IMR-90 (cell line): Measurements from ENCODE around the gene EMC9. TPM values are rescaled to one million over a fixed set of nuclear protein-coding genes. Genes with fewer than 3 reads are reported as not detected.

Experiments
- ATAC-seq: fragments of 200-7000 bp; cut with Tn5 transposase; 2 replicates; pipeline ENCODE4 v1.9.1; 2020; ENCODE audit warnings: low read depth, mild to moderate bottlenecking, moderate library complexity
- BruUV-seq: library from RNA; stranded (reverse); fragments of 400-500 nt; replicated peaks from 2 replicates; lab custom pipeline; 2021; lab: Mats Ljungman, UMichigan
- CTCF ChIA-PET: fragments of 300-600 bp; formaldehyde crosslinking; extraction: SDS; loops from one replicate; lab custom pipeline; 2021; ENCODE audit warnings: antibody characterized with exemption; lab: Yijun Ruan, JAX
- POLR2A ChIA-PET: fragments of 300-600 bp; sonication (Branson Sonifier 250); formaldehyde crosslinking; loops from one replicate; lab custom pipeline; 2022; ENCODE audit warnings: antibody characterized with exemption; ENCODE audit not compliant: unreplicated experiment; lab: Charles Lee
- DNase-seq: peaks from one replicate; pipeline ENCODE4 v3.0.0; 2013
- H2AFZ ChIP-seq: replicated peaks from 2 replicates; pipeline ENCODE3; 2013; ENCODE audit warnings: low read length, mild to moderate bottlenecking; ENCODE audit not compliant: poor library complexity
- H2AK5ac ChIP-seq: 2 replicates; pipeline ENCODE4 v1.6.1; 2013; ENCODE audit warnings: low read depth, low read length, inconsistent platforms
- H2AK9ac ChIP-seq: replicated peaks from 2 replicates; pipeline ENCODE3; 2013; ENCODE audit warnings: mild to moderate bottlenecking, low read depth, low read length, moderate library complexity; ENCODE audit not compliant: poor library complexity
- H2BK120ac ChIP-seq: 2 replicates; pipeline ENCODE4 v1.6.1; 2013; ENCODE audit warnings: low read depth, low read length, inconsistent platforms
- H2BK15ac ChIP-seq: 3 replicates; pipeline ENCODE4 v1.6.1; 2013; ENCODE audit warnings: low read depth, low read length, inconsistent platforms
- H2BK20ac ChIP-seq: 2 replicates; pipeline ENCODE4 v1.6.1; 2013; ENCODE audit warnings: low read depth, mild to moderate bottlenecking, inconsistent platforms, low read length, moderate library complexity
- H2BK5ac ChIP-seq: 2 replicates; pipeline ENCODE4 v1.6.1; 2013; ENCODE audit warnings: mild to moderate bottlenecking, low read depth, low read length, inconsistent platforms; ENCODE audit not compliant: poor library complexity, severe bottlenecking
- H3K14ac ChIP-seq: replicated peaks from 2 replicates; pipeline ENCODE4 v1.6.1; 2013; ENCODE audit warnings: low read depth, low read length, inconsistent platforms
- H3K18ac ChIP-seq: 2 replicates; pipeline ENCODE4 v1.6.1; 2013; ENCODE audit warnings: low read depth, low read length, control low read depth
- H3K23ac ChIP-seq: 2 replicates; pipeline ENCODE4 v1.6.1; 2013; ENCODE audit warnings: low read depth, low read length, inconsistent platforms
- H3K27ac ChIP-seq: 2 replicates; pipeline ENCODE4 v1.5.1; 2013; ENCODE audit warnings: mild to moderate bottlenecking, control low read depth, low read length; ENCODE audit not compliant: insufficient read depth
- H3K27me3 ChIP-seq: 2 replicates; pipeline ENCODE4 v1.6.1; 2013; ENCODE audit warnings: low read length; ENCODE audit not compliant: control insufficient read depth, insufficient read depth
- H3K36me3 ChIP-seq: 2 replicates; pipeline ENCODE4 v1.6.1; 2013; ENCODE audit warnings: low read length, mixed read lengths; ENCODE audit not compliant: control insufficient read depth, insufficient read depth
- H3K4ac ChIP-seq: 2 replicates; pipeline ENCODE4 v1.6.1; 2013; ENCODE audit warnings: low read depth, low read length, inconsistent platforms
- H3K4me1 ChIP-seq: 2 replicates; pipeline ENCODE4 v1.6.1; 2013; ENCODE audit warnings: low read length, mixed read lengths; ENCODE audit not compliant: control insufficient read depth, insufficient read depth
- H3K4me2 ChIP-seq: 2 replicates; pipeline ENCODE4 v1.6.1; 2013; ENCODE audit warnings: low read depth, mild to moderate bottlenecking, control low read depth, low read length, moderate library complexity
- H3K4me3 ChIP-seq: 2 replicates; pipeline ENCODE4 v1.5.1; 2013; ENCODE audit warnings: low read depth, mild to moderate bottlenecking, control low read depth, low read length, moderate library complexity; ENCODE audit not compliant: insufficient read depth
- H3K56ac ChIP-seq: 2 replicates; pipeline ENCODE4 v1.6.1; 2013; ENCODE audit warnings: low read length, inconsistent platforms; ENCODE audit not compliant: insufficient read depth; ENCODE audit errors: extremely low read depth
- H3K79me1 ChIP-seq, 2 experiments: 2 replicates each; pipeline ENCODE4 v1.6.1; 2013; ENCODE audit warnings: low read length in 2 of 2, inconsistent platforms in 1 of 2, low read depth in 1 of 2
- H3K9ac ChIP-seq: 2 replicates; pipeline ENCODE4 v1.6.1; 2013; ENCODE audit warnings: low read depth, low read length, control low read depth
- H3K9me1 ChIP-seq: 2 replicates; pipeline ENCODE4 v1.6.1; 2013; ENCODE audit warnings: low read length, inconsistent platforms; ENCODE audit not compliant: insufficient read depth
- H3K9me3 ChIP-seq: 2 replicates; pipeline ENCODE4 v1.6.1; 2013; ENCODE audit warnings: low read length; ENCODE audit not compliant: control insufficient read depth, insufficient read depth
- H4K20me1 ChIP-seq: 2 replicates; pipeline ENCODE4 v1.6.1; 2013; ENCODE audit warnings: low read length, inconsistent platforms; ENCODE audit not compliant: insufficient read depth
- H4K5ac ChIP-seq: 2 replicates; pipeline ENCODE4 v1.6.1; 2013; ENCODE audit warnings: mild to moderate bottlenecking, low read depth, low read length, control low read depth
- H4K8ac ChIP-seq, 2 experiments: 2 replicates each; pipeline ENCODE4 v1.6.1; 2013; ENCODE audit warnings: low read depth in 2 of 2, low read length in 2 of 2, control low read depth in 1 of 2, inconsistent platforms in 1 of 2
- H4K91ac ChIP-seq: 2 replicates; pipeline ENCODE4 v1.6.1; 2013; ENCODE audit warnings: low read depth, low read length, inconsistent platforms; ENCODE audit not compliant: insufficient read depth
- BHLHE40 ChIP-seq: fragments of 150-350 bp; IDR thresholded peaks from 2 replicates; pipeline ENCODE4 v1.6.1; 2016; ENCODE audit warnings: mild to moderate bottlenecking, low read depth, low read length
- CHD1 ChIP-seq: IDR thresholded peaks from 2 replicates; pipeline ENCODE4 v1.6.1; 2012; ENCODE audit warnings: low read depth, low read length, improper control_type of control experiment
- MAZ ChIP-seq: IDR thresholded peaks from 2 replicates; pipeline ENCODE4 v1.6.1; 2012; ENCODE audit warnings: low read depth, mild to moderate bottlenecking, low read length, improper control_type of control experiment, moderate library complexity, borderline replicate concordance
- MXI1 ChIP-seq: IDR thresholded peaks from 2 replicates; pipeline ENCODE4 v1.6.1; 2012; ENCODE audit warnings: low read depth, mild to moderate bottlenecking, low read length, moderate library complexity, borderline replicate concordance
- NFE2L2 ChIP-seq: fragments of 150-350 bp; IDR thresholded peaks from 2 replicates; pipeline ENCODE4 v1.6.1; 2016; ENCODE audit warnings: low read depth, mild to moderate bottlenecking, low read length
- RAD21 ChIP-seq: IDR thresholded peaks from 2 replicates; pipeline ENCODE4 v1.6.1; 2012; ENCODE audit warnings: low read length, improper control_type of control experiment
- RCOR1 ChIP-seq: IDR thresholded peaks from 2 replicates; pipeline ENCODE4 v1.6.1; 2012; ENCODE audit warnings: mild to moderate bottlenecking, low read length, improper control_type of control experiment; ENCODE audit not compliant: insufficient replicate concordance
- SMC3 ChIP-seq: fragments of 150-350 bp; IDR thresholded peaks from 2 replicates; pipeline ENCODE4 v1.6.1; 2016; ENCODE audit warnings: low read depth, mild to moderate bottlenecking, antibody characterized with exemption, low read length, moderate library complexity
- WGBS, 2 experiments: methylation state at CpG; one replicate each; pipeline versions ENCODE4 v1.1.5 to v1.1.7; 2013; ENCODE audit warnings: missing lambda C conversion rate in 2 of 2; ENCODE audit not compliant: insufficient read length in 1 of 2; ENCODE audit errors: extremely low coverage in 2 of 2; 5-methylcytosine and 5-hydroxymethylcytosine counted together
- dilution Hi-C: fragments of 300-500 bp; cut with HindIII; formaldehyde crosslinking; loops from one replicate; pipeline ENCODE4 v1.14.3; 2018; ENCODE audit warnings: low sequenced_read_pairs; ENCODE audit not compliant: unreplicated experiment
- in situ Hi-C: fragments of 300-500 bp; cut with MboI; formaldehyde crosslinking; loops from 3 replicates; pipeline ENCODE4 v1.14.3; 2019; ENCODE audit warnings: low sequenced_read_pairs, inconsistent platforms, mixed read lengths
- intact Hi-C: fragments of 100-400 bp; cut with micrococcal nuclease; formaldehyde crosslinking; loops from 2 replicates; pipeline ENCODE4 v1.10.0; 2022
- polyA plus RNA-seq, 3 experiments: library from polyadenylated mRNA; depleted of rRNA; stranded (reverse); fragments of >200 nt; gene quantifications; 2 replicates each; pipeline ENCODE4 v1.2.3, GENCODE V29; 2012; ENCODE audit warnings: low replicate concordance in 1 of 3
- total RNA-seq: library from RNA; depleted of rRNA; stranded (reverse); fragments of >200 nt; gene quantifications from 2 replicates; pipeline ENCODE4 v1.2.3, GENCODE V29; 2012
- TF ChIP-seq, protein P1 (sequence below): conservative IDR thresholded peaks from 2 replicates; pipeline ENCODE4 v1.5.1; 2012; ENCODE audit warnings: mild to moderate bottlenecking, low read depth, low read length, improper control_type of control experiment
- TF ChIP-seq, protein P2 (sequence below): fragments of 150-350 bp; IDR thresholded peaks from 2 replicates; pipeline ENCODE4 v1.6.1; 2017; ENCODE audit warnings: mild to moderate bottlenecking, antibody characterized with exemption, low read length, low read depth
- TF ChIP-seq, protein P3 (sequence below): fragments of 150-350 bp; IDR thresholded peaks from 2 replicates; pipeline ENCODE4 v1.6.1; 2016; ENCODE audit warnings: low read depth, mild to moderate bottlenecking, low read length, moderate library complexity, borderline replicate concordance

Gene EMC9
- total and polyA plus RNA-seq, 2 of the 4 experiments (the other 2 are of a cell fraction), result 15.1 to 19.2 TPM

DNA sequence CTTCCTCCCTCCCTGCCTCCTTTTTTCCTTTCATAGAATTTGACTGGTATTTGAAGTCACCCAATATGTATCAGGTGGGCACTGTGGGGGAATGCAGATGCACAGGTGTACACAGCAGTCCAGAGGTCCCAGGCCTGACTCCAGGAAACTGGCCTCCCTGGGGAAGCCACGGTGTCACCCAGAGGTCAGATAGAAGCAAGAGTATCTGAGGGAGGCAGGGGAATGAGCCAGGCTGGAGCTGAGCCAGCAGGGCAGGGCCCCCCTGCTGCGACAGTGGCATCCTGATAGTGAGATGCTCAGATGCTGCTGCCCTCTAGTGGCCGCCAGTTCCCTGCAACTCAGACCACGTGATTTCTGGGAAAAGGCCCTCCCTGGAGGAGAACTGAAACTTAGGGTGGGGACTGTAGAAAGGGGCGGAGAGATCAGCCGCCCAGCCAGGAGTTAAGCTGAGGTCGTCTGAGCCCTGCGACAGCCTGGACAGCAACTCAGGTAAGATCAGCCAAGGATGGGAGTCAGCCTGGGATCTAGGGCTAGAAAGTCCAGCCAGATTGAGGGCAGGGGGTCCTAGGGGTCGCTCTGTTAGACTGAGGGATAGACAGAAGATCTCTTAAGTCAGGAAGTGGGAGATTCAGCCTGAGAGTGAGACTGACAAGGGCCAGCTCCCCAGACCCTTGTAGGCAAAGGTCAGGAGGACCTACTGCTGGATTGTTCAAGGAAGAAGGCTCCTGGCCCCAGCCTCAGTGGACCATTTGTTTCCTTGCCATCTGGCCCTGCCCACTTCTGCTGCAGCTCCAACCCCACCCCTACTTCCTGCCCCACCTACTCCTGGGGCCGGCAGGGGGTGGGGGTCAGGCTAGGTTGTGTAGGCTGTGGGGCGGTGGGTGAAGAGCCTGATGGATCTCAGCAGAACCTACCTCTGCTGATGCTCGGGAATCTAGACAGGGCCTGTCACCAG is 19.7 kb upstream of the EMC9 start, which contains the start of gene IRF9:
Gene IRF9, plus strand, starts transcription at position 416 of the 955 bp plus-strand sequence. CDS start 880 bp downstream, outside the sequence.
- Histone ChIP-seq H3K36me3 (peaks cover 67% of the 10 kb centered on the region), H3K4me3 (peak within 1 kb of the TSS; percentile 57), H4K5ac (peak within 1 kb of the TSS; percentile 78), H3K23ac (peak within 1 kb of the TSS; percentile 93), H4K91ac (peak within 1 kb of the TSS; percentile 88), H4K8ac (peak within 1 kb of the TSS; percentile 38 to 95), H3K27ac (peak within 1 kb of the TSS; percentile 78), H3K56ac (peak within 1 kb of the TSS; percentile 90), H3K27me3 (no peaks in the 10 kb centered on the region), H4K20me1 (no peaks in the 10 kb centered on the region), H3K9me3 (no peaks in the 10 kb centered on the region), H3K79me1 (peaks cover 12 to 40% of the 10 kb centered on the region in 2 experiments), H3K9ac (peak within 1 kb of the TSS; percentile 88), H3K4ac (peak within 1 kb of the TSS; percentile 95), H2BK20ac (0 out of 2 replicates have a peak within 1 kb of the TSS, but pooled peaks have one; percentile 15), H2BK120ac (peak within 1 kb of the TSS; percentile 72), H2BK5ac (peak within 1 kb of the TSS; percentile 80), H3K4me1 (peaks cover 7% of the 10 kb centered on the region), H3K14ac (peak within 1 kb of the TSS; percentile 96), H3K4me2 (peak within 1 kb of the TSS; percentile 81), H2AK9ac (peak within 1 kb of the TSS; percentile 99), H2AK5ac (peak within 1 kb of the TSS; percentile 85), H2AFZ (peak within 1 kb of the TSS; percentile 89), H3K9me1 (peaks cover 7% of the 10 kb centered on the region), H3K18ac (peak within 1 kb of the TSS; percentile 78), H2BK15ac (peak within 1 kb of the TSS; percentile 67; the same call in 2 of the 3 replicates)
- DNase-seq (peak; percentile 91), ATAC-seq (peak; percentile 95)
- 0% methylated on average over 5 of the region's 12 CpGs; no CpG with 5 or more reads in 1 of the 2 experiments for WGBS, 2 experiments
- in situ Hi-C loops (no loop called here), dilution Hi-C loops (no loop called here), intact Hi-C loops (loop anchor here (1.0 kb wide), 2 partner anchors 47 to 103 kb away; partner anchors contain the start of genes DCAF11 and NRL)
- ChIA-PET CTCF (interaction anchor here (0.6 to 1.6 kb wide), 10 partner anchors 10 to 53 kb away, joined by 3 to 14 read pairs (median 4); partner anchors contain the start of genes DCAF11, EMC9, NRL and PSME2), POLR2A (interaction anchor here (1.1 kb wide), 1 partner anchor 11 kb away, joined by 3 read pairs; no protein-coding TSS in a partner anchor)
- no TSS peak for BruUV-seq
- TF ChIP-seq CHD1 (no peak), MAZ (peak; percentile 87), BHLHE40 (no peak; the same call in 1 of the 2 replicates), NFE2L2 (no peak), RCOR1 (peak; percentile 71), SMC3 (peak; percentile 76), MXI1 (peak; percentile 82; the same call in 1 of the 2 replicates), RAD21 (peak; percentile 72)
- TF ChIP-seq, protein P1, sequence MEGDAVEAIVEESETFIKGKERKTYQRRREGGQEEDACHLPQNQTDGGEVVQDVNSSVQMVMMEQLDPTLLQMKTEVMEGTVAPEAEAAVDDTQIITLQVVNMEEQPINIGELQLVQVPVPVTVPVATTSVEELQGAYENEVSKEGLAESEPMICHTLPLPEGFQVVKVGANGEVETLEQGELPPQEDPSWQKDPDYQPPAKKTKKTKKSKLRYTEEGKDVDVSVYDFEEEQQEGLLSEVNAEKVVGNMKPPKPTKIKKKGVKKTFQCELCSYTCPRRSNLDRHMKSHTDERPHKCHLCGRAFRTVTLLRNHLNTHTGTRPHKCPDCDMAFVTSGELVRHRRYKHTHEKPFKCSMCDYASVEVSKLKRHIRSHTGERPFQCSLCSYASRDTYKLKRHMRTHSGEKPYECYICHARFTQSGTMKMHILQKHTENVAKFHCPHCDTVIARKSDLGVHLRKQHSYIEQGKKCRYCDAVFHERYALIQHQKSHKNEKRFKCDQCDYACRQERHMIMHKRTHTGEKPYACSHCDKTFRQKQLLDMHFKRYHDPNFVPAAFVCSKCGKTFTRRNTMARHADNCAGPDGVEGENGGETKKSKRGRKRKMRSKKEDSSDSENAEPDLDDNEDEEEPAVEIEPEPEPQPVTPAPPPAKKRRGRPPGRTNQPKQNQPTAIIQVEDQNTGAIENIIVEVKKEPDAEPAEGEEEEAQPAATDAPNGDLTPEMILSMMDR, result peak; percentile 97
- TF ChIP-seq, protein P2, sequence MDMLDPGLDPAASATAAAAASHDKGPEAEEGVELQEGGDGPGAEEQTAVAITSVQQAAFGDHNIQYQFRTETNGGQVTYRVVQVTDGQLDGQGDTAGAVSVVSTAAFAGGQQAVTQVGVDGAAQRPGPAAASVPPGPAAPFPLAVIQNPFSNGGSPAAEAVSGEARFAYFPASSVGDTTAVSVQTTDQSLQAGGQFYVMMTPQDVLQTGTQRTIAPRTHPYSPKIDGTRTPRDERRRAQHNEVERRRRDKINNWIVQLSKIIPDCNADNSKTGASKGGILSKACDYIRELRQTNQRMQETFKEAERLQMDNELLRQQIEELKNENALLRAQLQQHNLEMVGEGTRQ, result peak; percentile 95
- TF ChIP-seq, protein P3, sequence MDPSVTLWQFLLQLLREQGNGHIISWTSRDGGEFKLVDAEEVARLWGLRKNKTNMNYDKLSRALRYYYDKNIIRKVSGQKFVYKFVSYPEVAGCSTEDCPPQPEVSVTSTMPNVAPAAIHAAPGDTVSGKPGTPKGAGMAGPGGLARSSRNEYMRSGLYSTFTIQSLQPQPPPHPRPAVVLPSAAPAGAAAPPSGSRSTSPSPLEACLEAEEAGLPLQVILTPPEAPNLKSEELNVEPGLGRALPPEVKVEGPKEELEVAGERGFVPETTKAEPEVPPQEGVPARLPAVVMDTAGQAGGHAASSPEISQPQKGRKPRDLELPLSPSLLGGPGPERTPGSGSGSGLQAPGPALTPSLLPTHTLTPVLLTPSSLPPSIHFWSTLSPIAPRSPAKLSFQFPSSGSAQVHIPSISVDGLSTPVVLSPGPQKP, result no peak
